CD4-positive, CD25-positive, alpha-beta regulatory T cell (primary cell): ENCODE results near the gene CFAP119. TPM values are rescaled to one million over a fixed set of nuclear protein-coding genes. Genes with fewer than 3 reads are reported as not detected.

Experiments used
- ATAC-seq, 2 donors: fragments of 150-1000 bp; cut with Tn5 transposase; one replicate each; pipeline ENCODE4 v1.10.0; 2021; ENCODE audit warnings: low read depth in 2 of 2, moderate number of reproducible peaks in 2 of 2, moderate library complexity in 1 of 2
- DNase-seq, 3 donors: peaks; one replicate each; pipeline versions ENCODE4 v3.0.0 to v3.0.0-alpha.2; 2012 to 2022; ENCODE audit warnings: mixed read lengths in 1 of 3
- H3K27ac ChIP-seq: one replicate; pipeline ENCODE4 v1.7.0; 2013; ENCODE audit warnings: mild to moderate bottlenecking, low read length; ENCODE audit not compliant: insufficient read depth, poor library complexity, severe bottlenecking
- H3K27me3 ChIP-seq: one replicate; pipeline ENCODE4 v1.7.0; 2013; ENCODE audit warnings: low read length; ENCODE audit not compliant: control insufficient read depth, insufficient read depth
- H3K36me3 ChIP-seq: one replicate; pipeline ENCODE4 v1.7.0; 2013; ENCODE audit warnings: mild to moderate bottlenecking, low read length, moderate library complexity; ENCODE audit not compliant: control insufficient read depth, insufficient read depth
- H3K4me1 ChIP-seq: 2 replicates; pipeline ENCODE4 v1.7.0; 2013; ENCODE audit warnings: mild to moderate bottlenecking, low read length; ENCODE audit not compliant: insufficient read depth, control insufficient read depth, poor library complexity, severe bottlenecking
- H3K4me3 ChIP-seq: one replicate; pipeline ENCODE4 v1.7.0; 2013; ENCODE audit warnings: low read depth, mild to moderate bottlenecking, low read length, moderate library complexity
- H3K9me3 ChIP-seq, 2 experiments: 1 replicate in 1 of 2; 2 replicates in 1 of 2; pipeline ENCODE4 v1.7.0; 2013; ENCODE audit warnings: low read length in 2 of 2, mild to moderate bottlenecking in 1 of 2, moderate library complexity in 1 of 2; ENCODE audit not compliant: control insufficient read depth in 2 of 2
- H3K27ac Mint-ChIP-seq, 3 donors: one replicate each; pipeline ENCODE4 v1.8.0; 2020 to 2022; ENCODE audit warnings: mild to moderate bottlenecking in 3 of 3, mixed read lengths in 3 of 3, moderate library complexity in 2 of 3
- H3K27me3 Mint-ChIP-seq: one replicate; pipeline ENCODE4 v1.8.0; 2022; ENCODE audit warnings: mild to moderate bottlenecking, mixed read lengths
- H3K36me3 Mint-ChIP-seq: one replicate; pipeline ENCODE4 v1.8.0; 2020; ENCODE audit warnings: mixed read lengths
- H3K4me1 Mint-ChIP-seq, 4 donors: one replicate each; pipeline ENCODE4 v1.8.0; 2020 to 2022; ENCODE audit warnings: mixed read lengths in 4 of 4, mild to moderate bottlenecking in 1 of 4
- H3K4me3 Mint-ChIP-seq, 4 donors: one replicate each; pipeline ENCODE4 v1.8.0; 2020 to 2022; ENCODE audit warnings: mild to moderate bottlenecking in 4 of 4, mixed read lengths in 4 of 4, moderate library complexity in 3 of 4
- H3K9me3 Mint-ChIP-seq, 7 donors: one replicate each; pipeline ENCODE4 v1.8.0; 2020 to 2022; ENCODE audit warnings: mixed read lengths in 7 of 7, mild to moderate bottlenecking in 3 of 7, moderate library complexity in 2 of 7
- polyA plus RNA-seq, 4 donors: library from polyadenylated mRNA; unstranded; fragments of 300-500 nt; fragmentation: Illumina TruSeq; gene quantifications; one replicate each; pipeline ENCODE4 v1.2.3, GENCODE V29; 2021
- total RNA-seq: library from RNA; stranded (reverse); gene quantifications from one replicate; pipeline ENCODE4 v1.2.3, GENCODE V29; 2022

CFAP119 gene
- total and polyA plus RNA-seq, 5 donors from 2014 or later: 0.23 to 1.8 (median 1.0) TPM; not detected in 1

DNA sequence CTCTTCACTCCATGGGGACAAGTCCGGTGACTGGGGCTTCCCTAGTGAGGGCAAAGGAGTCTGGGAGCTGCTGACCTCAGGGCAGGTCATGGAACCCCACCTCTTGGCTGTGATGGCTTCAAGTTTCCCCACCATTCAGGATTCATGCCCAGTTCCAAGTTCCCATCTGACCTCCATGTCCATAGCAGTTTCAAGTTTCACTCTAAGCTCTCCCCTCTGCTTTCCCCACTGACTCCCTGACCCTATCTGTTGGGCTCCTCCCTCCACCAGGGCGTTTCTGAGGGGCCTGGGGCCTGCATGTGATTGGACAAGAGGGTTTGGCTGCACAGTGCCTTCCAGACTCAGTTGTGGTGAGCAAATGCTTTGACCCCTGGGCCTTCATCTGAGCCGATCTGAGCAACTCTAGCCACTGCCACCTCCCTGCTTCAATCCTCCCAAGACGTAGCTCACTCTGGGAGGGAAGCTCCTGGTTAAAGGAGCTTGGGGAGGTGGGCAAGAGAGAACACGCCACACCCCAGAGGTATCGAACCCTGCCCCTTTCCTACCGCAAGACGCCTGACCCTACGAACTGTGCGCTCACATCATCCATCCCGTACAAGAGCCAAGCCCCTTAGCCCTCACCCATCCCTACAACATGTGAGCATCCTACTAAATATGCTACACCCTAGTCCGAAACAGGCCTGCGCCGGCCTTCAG is 16.8 kb upstream of the CFAP119 start:
- Mint-ChIP-seq H3K36me3 (peaks cover 3% of the 10 kb centered on the region), H3K4me1 (peaks cover 5 to 23% (median 7%) of the 10 kb centered on the region in 4 donors), H3K9me3 (no peaks in the 10 kb centered on the region), H3K4me3 (peak overlapping the region in 3 of 4 donors; percentile 44 to 69 (median 52)), H3K27ac (peak overlapping the region in 1 of 3 donors; percentile 46), H3K27me3 (peaks cover 7% of the 10 kb centered on the region)
- DNase-seq (no peak), ATAC-seq (no peak)
- H3K9me3 ChIP-seq: no peaks in the 10 kb centered on the region
- H3K27me3 ChIP-seq: peaks cover 2% of the 10 kb centered on the region
- H3K4me3 ChIP-seq: no peak overlapping the region
- H3K27ac ChIP-seq: no peak overlapping the region
- H3K4me1 ChIP-seq: peaks cover 19% of the 10 kb centered on the region
- peaks cover 4% of the 10 kb centered on the region for H3K36me3 ChIP-seq

DNA sequence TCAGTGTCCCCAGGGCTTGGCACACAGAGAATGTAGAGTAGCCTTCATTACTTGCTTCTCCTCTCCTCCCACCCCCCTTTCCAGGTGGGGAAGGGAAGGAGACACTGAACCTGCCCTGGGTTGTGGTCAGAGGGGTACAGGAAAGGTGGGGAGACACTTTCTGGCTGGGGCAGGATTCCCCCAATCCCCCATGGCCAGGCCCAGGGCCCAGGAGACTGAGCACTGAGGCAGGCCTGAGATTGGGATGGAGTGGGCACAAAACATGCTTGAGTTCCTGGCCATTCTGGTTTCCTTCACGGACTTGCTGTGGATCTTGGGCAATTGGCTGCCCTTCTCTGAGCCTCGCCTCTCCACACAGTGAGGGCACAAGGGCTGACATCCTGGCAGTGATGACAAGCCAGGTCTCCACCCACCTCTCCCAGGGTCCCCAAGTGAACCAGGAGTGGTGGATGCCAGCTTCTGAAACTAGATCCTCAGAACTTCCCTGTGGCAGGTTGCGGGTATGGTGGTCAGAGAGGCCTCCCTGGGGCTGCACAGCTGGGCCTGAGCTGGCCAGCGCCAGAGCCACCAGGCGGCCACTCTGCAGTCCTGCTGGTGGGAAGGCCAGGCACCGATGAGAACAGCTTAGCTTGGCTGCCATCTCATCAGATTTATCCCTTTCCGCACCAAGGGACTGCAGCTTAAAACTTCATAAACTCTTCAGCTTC is 15.9 kb upstream of the CFAP119 start:
- no peak for ATAC-seq
- H3K36me3 ChIP-seq: peaks cover 13% of the 10 kb centered on the region
- H3K27ac ChIP-seq: no peak overlapping the region
- Mint-ChIP-seq H3K9me3 (no peaks in the 10 kb centered on the region), H3K4me3 (peak overlapping the region in 3 of 4 donors; percentile 62 to 86 (median 79)), H3K27me3 (peaks cover 7% of the 10 kb centered on the region), H3K27ac (peak overlapping the region in 1 of 3 donors; percentile 69), H3K4me1 (peaks cover 5 to 29% (median 7%) of the 10 kb centered on the region in 4 donors), H3K36me3 (peaks cover 9% of the 10 kb centered on the region)
- peaks cover 19% of the 10 kb centered on the region for H3K4me1 ChIP-seq
- no peak overlapping the region for H3K4me3 ChIP-seq
- H3K9me3 ChIP-seq: no peaks in the 10 kb centered on the region
- H3K27me3 ChIP-seq: peaks cover 2% of the 10 kb centered on the region
- DNase-seq: no peak

DNA sequence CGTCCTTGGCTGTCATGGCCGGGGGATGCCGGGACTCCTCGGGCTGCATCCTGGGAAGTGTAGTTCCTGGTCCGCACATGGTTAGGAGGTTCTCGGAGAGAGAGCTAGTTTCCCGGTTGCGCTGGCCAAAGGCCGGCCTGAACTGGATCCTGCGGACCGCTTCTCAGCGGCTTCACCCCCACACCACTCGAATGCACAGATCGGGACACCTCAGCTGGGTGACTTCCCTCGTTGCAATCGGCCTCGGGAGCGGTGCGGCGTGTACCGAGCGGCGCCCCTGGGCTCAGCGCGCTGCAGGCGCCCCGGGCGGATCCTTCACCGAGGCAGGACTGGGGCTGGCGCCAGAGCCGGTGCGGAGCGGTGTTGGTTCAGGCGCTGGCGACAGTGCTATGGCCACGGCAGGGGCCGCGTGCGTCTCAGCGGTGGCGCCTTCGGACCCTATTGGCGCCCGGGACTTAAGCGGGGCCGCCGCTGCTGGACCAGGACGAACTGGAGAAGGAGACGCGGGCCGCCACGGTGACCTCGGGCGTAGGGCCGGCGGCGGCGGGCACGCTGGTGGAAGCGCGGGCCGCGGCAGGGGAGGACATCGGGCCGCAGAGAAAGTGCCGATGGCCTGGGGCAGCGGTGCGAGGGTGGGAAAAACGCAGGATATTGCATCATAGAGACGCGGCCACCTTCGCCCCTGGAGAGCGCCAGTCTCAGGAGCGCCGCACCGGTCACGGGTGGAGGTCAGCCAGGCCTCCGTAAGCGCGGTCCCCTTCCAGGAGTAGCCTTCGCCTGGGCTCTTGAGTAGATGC is 13.7 kb upstream of the CFAP119 start:
- H3K27ac ChIP-seq: no peak overlapping the region

GRCh38 chr16:30775131-30775391 is 13.2 kb upstream of the CFAP119 start:
- Mint-ChIP-seq H3K27me3 (no peaks in the 10 kb centered on the region), H3K4me1 (peaks cover 5 to 33% (median 8%) of the 10 kb centered on the region in 4 donors), H3K27ac (peak overlapping the region in 1 of 3 donors; percentile 48), H3K4me3 (peak overlapping the region; percentile 72 to 90 (median 88)), H3K9me3 (no peaks in the 10 kb centered on the region), H3K36me3 (peaks cover 15% of the 10 kb centered on the region)
- peak overlapping the region; percentile 53 for H3K4me3 ChIP-seq
- no peaks in the 10 kb centered on the region for H3K9me3 ChIP-seq
- peaks cover 36% of the 10 kb centered on the region for H3K36me3 ChIP-seq
- no peak overlapping the region for H3K27ac ChIP-seq
- ATAC-seq (no peak), DNase-seq (no peak)
- peaks cover 2% of the 10 kb centered on the region for H3K27me3 ChIP-seq
- H3K4me1 ChIP-seq: peaks cover 19% of the 10 kb centered on the region

More for the DNA sequence above, 13.7 kb upstream of the CFAP119 start:
- Histone ChIP-seq H3K4me3 (peak overlapping the region; percentile 61), H3K27me3 (peaks cover 2% of the 10 kb centered on the region), H3K9me3 (no peaks in the 10 kb centered on the region), H3K4me1 (peaks cover 19% of the 10 kb centered on the region), H3K36me3 (peaks cover 32% of the 10 kb centered on the region)
- peaks cover 15% of the 10 kb centered on the region for H3K36me3 Mint-ChIP-seq
- no peaks in the 10 kb centered on the region for H3K27me3 Mint-ChIP-seq
- ATAC-seq (peak; percentile 77 to 78), DNase-seq (peak; percentile 17 to 75 (median 30))
- peaks cover 5 to 33% (median 8%) of the 10 kb centered on the region in 4 donors for H3K4me1 Mint-ChIP-seq
- no peaks in the 10 kb centered on the region for H3K9me3 Mint-ChIP-seq
- no peak overlapping the region for H3K27ac Mint-ChIP-seq
- H3K4me3 Mint-ChIP-seq: peak overlapping the region; percentile 72 to 90 (median 88)

DNA sequence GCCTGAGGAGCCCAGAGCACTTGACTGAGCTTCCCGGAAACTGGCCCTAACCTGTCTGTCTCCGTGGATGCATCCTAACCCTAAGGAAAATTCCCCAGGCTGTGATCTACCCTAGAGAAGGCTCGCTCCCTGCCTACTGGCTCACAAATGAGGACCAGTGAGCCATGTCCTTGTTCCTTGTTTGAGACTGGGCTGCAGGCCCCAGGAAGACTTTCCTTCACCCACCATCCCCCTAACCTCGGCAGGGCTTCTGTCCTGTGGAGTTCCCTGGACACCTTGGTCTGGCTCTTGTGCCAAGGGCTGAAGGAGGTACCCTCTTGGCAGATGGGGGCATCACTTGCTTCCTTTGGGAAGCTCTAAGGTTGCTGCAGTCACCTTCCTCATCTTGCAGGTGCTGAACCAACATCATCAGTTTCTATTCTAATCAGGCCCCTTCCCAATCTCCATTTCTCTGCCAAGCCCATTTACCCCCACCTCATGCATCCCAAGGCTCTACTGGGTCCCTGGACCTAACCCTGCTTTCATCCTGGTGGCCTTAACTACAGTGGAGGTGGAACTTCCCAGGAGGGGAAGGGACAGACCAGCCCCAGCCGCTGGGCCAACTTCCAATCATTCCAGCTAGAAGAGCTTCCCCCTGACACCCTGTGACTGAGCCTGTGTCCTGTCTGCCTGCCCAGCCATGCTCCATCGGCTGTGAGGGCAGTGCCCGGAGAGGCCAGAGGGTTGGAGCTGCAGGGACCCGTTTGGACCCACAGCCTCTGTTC is 12.7 kb upstream of the CFAP119 start:
- H3K4me3 ChIP-seq: no peak overlapping the region
- H3K4me1 ChIP-seq: peaks cover 19% of the 10 kb centered on the region
- peaks cover 5 to 33% (median 8%) of the 10 kb centered on the region in 4 donors for H3K4me1 Mint-ChIP-seq
- H3K36me3 ChIP-seq: peaks cover 40% of the 10 kb centered on the region
- H3K36me3 Mint-ChIP-seq: peaks cover 16% of the 10 kb centered on the region
- H3K27ac Mint-ChIP-seq: peak overlapping the region in 1 of 3 donors; percentile 76
- H3K9me3 Mint-ChIP-seq: no peaks in the 10 kb centered on the region
- H3K27me3 ChIP-seq: peaks cover 2% of the 10 kb centered on the region
- no peaks in the 10 kb centered on the region for H3K9me3 ChIP-seq
- peak overlapping the region; percentile 72 to 90 (median 88) for H3K4me3 Mint-ChIP-seq
- H3K27ac ChIP-seq: no peak overlapping the region
- H3K27me3 Mint-ChIP-seq: no peaks in the 10 kb centered on the region
- ATAC-seq (no peak), DNase-seq (no peak)

- DNase-seq (no peak), ATAC-seq (no peak)
- Histone ChIP-seq H3K27me3 (peaks cover 2% of the 10 kb centered on the region), H3K27ac (no peak overlapping the region), H3K9me3 (no peaks in the 10 kb centered on the region), H3K36me3 (peaks cover 48% of the 10 kb centered on the region), H3K4me1 (peaks cover 19% of the 10 kb centered on the region), H3K4me3 (no peak overlapping the region)
- Mint-ChIP-seq H3K27me3 (no peaks in the 10 kb centered on the region), H3K4me1 (peaks cover 5 to 33% (median 8%) of the 10 kb centered on the region in 4 donors), H3K27ac (peak overlapping the region in 2 of 3 donors; percentile 36 to 43), H3K4me3 (peak overlapping the region in 2 of 4 donors; percentile 80 to 90), H3K9me3 (no peaks in the 10 kb centered on the region), H3K36me3 (peaks cover 24% of the 10 kb centered on the region)
Measured at GRCh38 chr16:30773826-30774225, 12.0 kb upstream of the CFAP119 start.

DNA sequence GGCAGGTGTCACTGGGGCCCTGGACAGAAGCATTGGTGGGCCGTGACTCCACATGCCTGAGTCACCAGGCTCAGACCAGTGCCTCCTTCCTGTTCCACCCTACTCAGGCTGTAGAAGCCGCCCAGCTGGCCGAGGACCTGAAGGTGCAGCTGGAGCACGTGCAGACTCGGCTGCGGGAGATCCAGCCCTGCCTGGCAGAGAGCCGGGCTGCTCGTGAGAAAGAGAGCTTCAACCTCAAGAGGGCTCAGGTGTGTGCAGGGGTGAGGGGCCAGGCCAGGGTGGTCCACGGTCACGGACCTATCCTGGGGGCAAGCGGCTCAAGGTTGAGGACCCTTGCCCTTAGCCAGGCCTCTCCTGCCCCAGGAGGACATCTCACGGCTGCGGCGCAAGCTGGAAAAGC is 9.9 kb upstream of the CFAP119 start:
- Mint-ChIP-seq H3K27ac (peak overlapping the region in 1 of 3 donors; percentile 67), H3K4me1 (peaks cover under 1 to 24% (median 3%) of the 10 kb centered on the region in 4 donors)
- peaks cover 69% of the 10 kb centered on the region for H3K36me3 ChIP-seq

More for the DNA sequence above, 9.9 kb upstream of the CFAP119 start:
- Histone ChIP-seq H3K27ac (no peak overlapping the region), H3K9me3 (no peaks in the 10 kb centered on the region), H3K27me3 (no peaks in the 10 kb centered on the region), H3K4me3 (no peak overlapping the region), H3K4me1 (peaks cover 19% of the 10 kb centered on the region)
- Mint-ChIP-seq H3K4me3 (no peak overlapping the region), H3K9me3 (no peaks in the 10 kb centered on the region), H3K27me3 (no peaks in the 10 kb centered on the region), H3K36me3 (peaks cover 33% of the 10 kb centered on the region)
- no peak for ATAC-seq
- DNase-seq: no peak
